ENCODE data around the gene ABHD12B. TPM values are rescaled to one million over a fixed set of nuclear protein-coding genes. Genes with fewer than 3 reads are reported as not detected.

ABHD12B gene
- total RNA-seq, 1 experiment from 2014 or later = 51.0 TPM

- no peak overlapping the region for H4K91ac ChIP-seq (ENCODE audit: insufficient read length, low read depth, low read length)
- no peaks in the 10 kb centered on the region for H3K23me2 ChIP-seq (ENCODE audit: insufficient read length, low read depth, low read length, poor library complexity, severe bottlenecking)
Observed at GRCh38 chr14:50901361-50901760, 29.5 kb downstream of the ABHD12B start.

More at GRCh38 chr14:50901361-50901760, 29.5 kb downstream of the ABHD12B start:
- Histone ChIP-seq H2BK120ac (ENCODE audit: low read depth, low read length, poor library complexity, severe bottlenecking) (no peak overlapping the region), H2BK12ac (ENCODE audit: insufficient read length, low read depth, low read length) (no peak overlapping the region), H3K23ac (ENCODE audit: insufficient read length, low read depth, low read length) (no peak overlapping the region), H3K56ac (ENCODE audit: insufficient read length, low read depth, low read length) (no peak overlapping the region), H3K27ac (ENCODE audit: insufficient read length, low read depth, low read length) (no peak overlapping the region), H3K9ac (ENCODE audit: extremely low read depth, insufficient read length, low read length) (no peak overlapping the region), H3K27me3 (ENCODE audit: insufficient read depth, low read length) (no peaks in the 10 kb centered on the region), H3K79me2 (ENCODE audit: insufficient read depth, low read length) (no peaks in the 10 kb centered on the region), H2BK5ac (ENCODE audit: insufficient read length, low read length) (no peak overlapping the region), H2AFZ (ENCODE audit: low read length) (no peak overlapping the region), H3K4ac (ENCODE audit: low read depth, low read length) (no peak overlapping the region), H3K79me1 (ENCODE audit: insufficient read depth, low read depth, low read length, poor library complexity, severe bottlenecking) (no peaks in the 10 kb centered on the region), H3K18ac (ENCODE audit: insufficient read length, low read depth, low read length) (no peak overlapping the region), H4K5ac (ENCODE audit: insufficient read length, low read depth, low read length) (no peak overlapping the region), H3T11ph (ENCODE audit: low read length) (no peak overlapping the region), H3K4me2 (ENCODE audit: insufficient read depth, insufficient read length, low read length) (no peak overlapping the region), H3K14ac (ENCODE audit: insufficient read depth, low read length) (no peak overlapping the region), H2BK15ac (ENCODE audit: low read depth, low read length) (no peak overlapping the region), H3K9me3 (ENCODE audit: control insufficient read depth, low read depth, low read length) (no peaks in the 10 kb centered on the region), H4K8ac (replicated peaks; ENCODE audit: insufficient read length, low read depth, low read length) (no peak overlapping the region), H2AK5ac (ENCODE audit: insufficient read length, low read length) (no peak overlapping the region), H4K20me1 (ENCODE audit: control insufficient read depth, insufficient read depth, insufficient read length) (no peaks in the 10 kb centered on the region), H2BK20ac (ENCODE audit: low read depth, low read length, poor library complexity, severe bottlenecking) (no peak overlapping the region), H3K4me1 (ENCODE audit: insufficient read depth, low read length) (peaks cover 9% of the 10 kb centered on the region; the same call in 1 of the 2 replicates)
- no peak for DNase-seq
- TF ChIP-seq, protein P1, sequence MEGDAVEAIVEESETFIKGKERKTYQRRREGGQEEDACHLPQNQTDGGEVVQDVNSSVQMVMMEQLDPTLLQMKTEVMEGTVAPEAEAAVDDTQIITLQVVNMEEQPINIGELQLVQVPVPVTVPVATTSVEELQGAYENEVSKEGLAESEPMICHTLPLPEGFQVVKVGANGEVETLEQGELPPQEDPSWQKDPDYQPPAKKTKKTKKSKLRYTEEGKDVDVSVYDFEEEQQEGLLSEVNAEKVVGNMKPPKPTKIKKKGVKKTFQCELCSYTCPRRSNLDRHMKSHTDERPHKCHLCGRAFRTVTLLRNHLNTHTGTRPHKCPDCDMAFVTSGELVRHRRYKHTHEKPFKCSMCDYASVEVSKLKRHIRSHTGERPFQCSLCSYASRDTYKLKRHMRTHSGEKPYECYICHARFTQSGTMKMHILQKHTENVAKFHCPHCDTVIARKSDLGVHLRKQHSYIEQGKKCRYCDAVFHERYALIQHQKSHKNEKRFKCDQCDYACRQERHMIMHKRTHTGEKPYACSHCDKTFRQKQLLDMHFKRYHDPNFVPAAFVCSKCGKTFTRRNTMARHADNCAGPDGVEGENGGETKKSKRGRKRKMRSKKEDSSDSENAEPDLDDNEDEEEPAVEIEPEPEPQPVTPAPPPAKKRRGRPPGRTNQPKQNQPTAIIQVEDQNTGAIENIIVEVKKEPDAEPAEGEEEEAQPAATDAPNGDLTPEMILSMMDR (conservative IDR thresholded peaks at IDR 0.05) = no peak
- H3K27ac Mint-ChIP-seq = no peak overlapping the region
- peaks cover 14 to 26% (median 15%) of the 10 kb centered on the region in 3 experiments for H3K36me3 Mint-ChIP-seq (ENCODE audit: insufficient read depth in 1 of 3, low read depth in 3 of 3)
- WGBS (ENCODE audit: extremely low coverage, insufficient read length, low lambda C conversion rate) = no CpG with 5 or more reads among the region's 3 CpGs
- H3K4me3 Mint-ChIP-seq = no peak overlapping the region
- H3K9me3 Mint-ChIP-seq = peaks cover 0 to 10% of the 10 kb centered on the region in 2 experiments; a peak in 2 of 5 replicates
- H3K4me1 Mint-ChIP-seq = peaks cover 23 to 24% of the 10 kb centered on the region in 2 experiments
- H3K27me3 Mint-ChIP-seq (ENCODE audit: low read depth) = no peaks in the 10 kb centered on the region

Data from H9 (cell line).